COLO668 (cell line): ENCODE measurements around the gene CASKIN1.

Source experiments
- DNase-seq: peaks from one replicate; lab custom pipeline; 2025; ENCODE audit not compliant: unreplicated experiment; lab: John Stamatoyannopoulos, UW

The CASKIN1 gene

GRCh38 chr16:2233872-2234812 is 37.7 kb upstream of the CASKIN1 start:
- DNase-seq: peak; percentile 96

- peak; percentile 84 for DNase-seq
Measured at GRCh38 chr16:2233046-2233775, 36.8 kb upstream of the CASKIN1 start.

- no peak for DNase-seq
Measured at GRCh38 chr16:2232094-2232990, 35.9 kb upstream of the CASKIN1 start.

- peak; percentile 71 for DNase-seq
Measured at GRCh38 chr16:2231016-2231931, 34.9 kb upstream of the CASKIN1 start.

- peak; percentile 59 for DNase-seq
Measured at GRCh38 chr16:2230376-2230775, 34.0 kb upstream of the CASKIN1 start.

GRCh38 chr16:2229632-2230250 is 33.3 kb upstream of the CASKIN1 start:
- DNase-seq: no peak

GRCh38 chr16:2229091-2229490 is 32.7 kb upstream of the CASKIN1 start:
- DNase-seq: no peak

- DNase-seq: no peak
Measured at GRCh38 chr16:2228161-2228824, 31.9 kb upstream of the CASKIN1 start.

- no peak for DNase-seq
Measured at GRCh38 chr16:2226918-2227317, 30.5 kb upstream of the CASKIN1 start.

- DNase-seq: peak; percentile 31
Measured at GRCh38 chr16:2226245-2226793, 29.9 kb upstream of the CASKIN1 start.

GRCh38 chr16:2223942-2224486 is 27.6 kb upstream of the CASKIN1 start:
- DNase-seq: peak; percentile 59

- DNase-seq: peak; percentile 99
Measured at GRCh38 chr16:2223221-2223941, 27.0 kb upstream of the CASKIN1 start, which contains the start of gene E4F1. Gene E4F1 (plus strand): TSS chr16:2223591. CDS start chr16:2223614, 23 bp downstream.

- DNase-seq: no peak
Measured at GRCh38 chr16:2216330-2216729, 19.9 kb upstream of the CASKIN1 start.

GRCh38 chr16:2214719-2214968 is 18.2 kb upstream of the CASKIN1 start, which contains the start of gene PGP:
Gene PGP (minus strand): TSS chr16:2214840. CDS start chr16:2214777, 63 bp downstream.
- no peak for DNase-seq

GRCh38 chr16:2213817-2214718 is 17.7 kb upstream of the CASKIN1 start:
- peak; percentile 49 for DNase-seq

- DNase-seq: peak; percentile 32
Measured at GRCh38 chr16:2212362-2213324, 16.2 kb upstream of the CASKIN1 start.
